Stimulated activated CD4-positive, alpha-beta T cell treated with anti-CD3 and anti-CD28 coated beads, Interleukin-12 subunit alpha, Interleukin-12 subunit beta, amount 100 ng/mL, for 4 hours (primary cell): ENCODE results near the gene RIPK1.
"Not testable (repeated sequence)": the region's sequence is repeated elsewhere in the genome, so short reads cannot be mapped to it uniquely, and the experiment has no call there.

Source experiments
- DNase-seq: peaks from one replicate; pipeline ENCODE4 v3.0.0-alpha.2; 2020

The RIPK1 gene

DNA sequence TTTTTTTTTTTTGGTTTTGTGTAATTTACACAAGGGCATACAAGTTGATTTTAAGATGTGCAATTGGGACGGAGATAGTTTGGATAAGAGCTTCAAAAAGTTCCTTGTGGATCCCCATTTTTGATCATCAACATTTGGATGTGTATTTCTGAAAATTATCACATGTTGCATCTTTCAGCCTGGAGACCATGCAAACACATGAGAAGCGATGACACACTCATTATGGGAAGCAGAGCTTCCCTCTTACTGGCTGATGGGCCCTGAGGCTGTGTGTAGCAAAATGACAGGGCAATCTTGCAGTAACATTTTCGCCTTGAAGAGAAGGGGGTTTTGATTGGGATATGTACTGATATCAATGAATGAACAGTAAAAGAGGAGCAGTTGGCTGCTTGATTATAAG lies 22.0 kb upstream of the RIPK1 start:
- DNase-seq = no peak

DNA sequence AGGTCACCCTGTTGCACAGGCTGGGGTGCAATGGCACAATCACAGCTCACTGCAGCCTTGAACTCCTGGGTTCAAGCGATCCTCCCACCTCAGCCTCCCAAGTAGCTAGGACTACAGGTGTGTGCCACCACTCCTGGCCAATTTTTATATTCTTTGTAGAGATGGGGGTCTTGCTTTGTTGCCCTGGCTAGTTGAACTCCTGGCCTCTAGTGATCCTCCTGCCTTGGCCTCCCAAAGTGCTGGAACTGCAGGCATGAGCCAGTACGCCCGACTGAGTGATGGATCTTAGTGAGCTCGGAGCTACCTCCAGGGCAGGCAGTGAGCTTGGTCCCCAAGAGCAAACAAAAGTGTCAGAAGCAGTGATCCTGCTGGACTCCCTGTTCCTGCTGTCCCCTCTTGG lies 20.3 kb upstream of the RIPK1 start:
- not testable (repeated sequence) for DNase-seq

DNA sequence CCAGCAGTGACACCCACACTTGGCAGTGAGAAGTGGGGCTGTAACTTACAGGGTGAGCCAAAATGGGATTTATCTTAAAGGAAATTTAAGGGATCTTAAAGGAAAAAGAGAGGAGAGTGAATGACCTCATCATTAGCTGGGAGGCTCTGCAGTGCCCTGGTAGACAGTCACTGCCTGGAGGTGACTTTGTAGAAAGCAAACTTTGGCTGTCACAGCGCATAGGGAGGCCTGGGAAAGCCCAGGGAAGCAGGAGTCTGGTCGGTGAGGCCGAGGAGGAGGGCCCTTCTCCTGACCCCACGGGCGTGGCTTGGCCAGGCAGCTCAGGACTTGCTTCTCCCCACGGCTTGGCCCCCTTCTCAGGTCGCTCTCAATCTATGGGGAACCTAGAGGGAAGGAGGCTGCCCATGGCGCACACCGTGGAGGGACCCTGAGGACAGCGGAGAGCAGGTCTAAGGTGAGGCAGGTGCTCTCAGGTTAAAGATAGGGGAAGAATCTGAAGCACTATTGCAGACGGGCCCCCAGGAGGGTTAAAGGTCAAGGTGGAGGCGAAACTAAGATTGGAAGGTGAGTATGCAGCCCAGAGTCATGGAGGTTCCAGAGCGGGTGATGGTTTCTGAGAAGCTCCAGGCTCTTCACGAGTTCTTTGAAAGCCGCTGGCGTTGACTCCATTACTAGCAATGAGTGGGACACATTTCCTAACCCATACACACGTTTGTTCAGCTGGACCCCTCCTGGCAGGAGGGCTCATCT lies 15.6 kb upstream of the RIPK1 start:
- no peak for DNase-seq

DNA sequence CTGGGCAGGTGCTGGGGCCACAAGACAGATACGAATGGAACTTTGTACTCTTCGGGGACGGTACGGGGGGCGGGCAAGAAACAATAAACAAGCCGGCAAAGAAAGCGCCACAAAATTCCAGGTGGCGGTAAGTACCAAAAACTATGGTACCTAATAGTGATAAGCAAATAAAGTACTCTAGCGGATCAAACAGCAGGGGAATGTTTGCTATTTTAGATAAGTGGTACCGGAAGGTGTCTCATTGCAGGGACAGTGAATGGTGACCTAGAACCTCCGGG lies 15.1 kb upstream of the RIPK1 start:
- no peak for DNase-seq

DNA sequence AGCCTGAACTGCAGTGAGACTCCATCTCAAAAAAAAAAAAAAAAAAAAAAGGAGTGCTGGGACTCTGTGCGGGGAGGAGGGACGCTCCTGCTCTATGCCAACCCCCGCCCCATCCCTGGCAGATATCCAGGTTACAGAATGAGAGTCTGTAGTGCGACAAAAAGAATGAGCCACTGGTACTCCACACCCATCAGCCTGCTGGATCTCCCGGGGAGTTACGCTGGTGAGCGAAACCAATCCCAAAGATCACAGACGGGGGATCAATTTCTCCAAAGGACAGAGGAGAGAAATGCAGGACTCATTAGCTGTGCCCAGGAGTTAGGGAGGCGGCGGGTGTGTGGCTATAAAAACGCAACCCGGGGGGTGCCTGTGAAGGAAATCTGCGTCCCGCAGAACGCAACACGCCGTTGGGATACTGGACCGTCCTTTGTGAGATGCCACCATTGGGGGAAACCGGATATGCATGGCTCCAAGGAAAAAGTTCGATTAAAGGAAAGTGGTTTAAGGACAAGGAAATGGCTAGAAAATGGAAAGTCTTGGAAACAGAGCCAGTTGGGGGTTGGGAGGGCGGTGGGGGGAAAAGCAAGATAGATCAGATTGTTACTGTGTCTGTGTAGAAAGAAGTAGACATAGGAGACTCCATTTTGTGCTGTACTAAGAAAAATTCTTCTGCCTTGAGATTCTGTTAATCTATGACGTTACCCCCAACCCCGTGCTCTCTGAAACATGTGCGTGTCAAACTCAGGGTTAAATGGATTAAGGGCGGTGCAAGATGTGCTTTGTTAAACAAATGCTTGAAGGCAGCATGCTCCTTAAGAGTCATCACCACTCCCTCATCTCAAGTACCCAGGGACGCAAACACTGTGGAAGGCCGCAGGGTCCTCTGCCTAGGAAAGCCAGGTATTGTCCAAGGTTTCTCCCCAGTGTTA lies 13.8 kb upstream of the RIPK1 start:
- DNase-seq = not testable (repeated sequence)

DNA sequence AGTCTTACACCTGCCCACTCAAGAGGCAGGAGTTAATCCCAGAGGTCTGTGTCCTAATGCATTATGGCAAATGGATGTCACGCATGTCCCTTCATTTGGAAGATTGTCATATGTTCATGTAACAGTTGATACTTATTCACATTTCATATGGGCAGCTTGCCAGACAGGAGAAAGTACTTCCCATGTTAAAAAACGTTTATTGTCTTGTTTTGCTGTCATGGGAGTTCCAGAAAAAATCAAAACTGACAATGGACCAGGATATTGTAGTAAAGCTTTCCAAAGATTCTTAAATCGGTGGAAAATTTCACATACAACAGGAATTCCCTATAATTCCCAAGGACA lies 13.2 kb upstream of the RIPK1 start:
- DNase-seq = not testable (repeated sequence)

DNA sequence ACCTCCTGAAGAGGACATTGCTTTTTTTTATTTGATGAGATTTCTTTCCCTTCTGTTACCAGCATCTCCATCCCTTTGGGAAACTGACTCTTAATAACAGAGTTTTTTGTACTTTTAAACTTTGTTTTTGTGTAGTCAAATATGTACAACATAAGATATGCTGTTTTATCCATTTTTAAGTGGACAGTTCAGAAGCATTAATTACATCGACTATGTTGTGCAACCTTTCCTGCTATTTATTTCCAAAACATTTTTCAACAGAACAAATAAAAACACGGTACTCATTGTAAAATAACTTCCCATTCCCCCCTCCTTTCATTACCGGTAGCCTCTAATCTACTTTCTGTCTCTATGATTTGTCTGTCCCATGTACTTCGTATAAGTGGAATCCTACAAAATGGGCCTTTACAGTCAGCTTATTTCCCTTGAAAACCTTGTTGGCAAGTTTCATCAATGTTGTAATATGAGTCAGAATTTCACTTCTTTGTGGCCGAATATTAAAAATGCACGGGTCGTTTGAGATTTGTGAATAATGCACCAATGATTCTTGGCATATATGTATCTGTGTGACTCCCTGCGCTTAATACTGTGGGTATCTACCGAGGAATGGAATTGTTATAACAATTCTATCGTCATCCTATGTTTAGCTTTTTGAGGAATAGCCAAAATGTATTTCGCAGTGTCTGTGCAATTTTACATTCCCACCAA lies 11.1 kb upstream of the RIPK1 start:
- DNase-seq = no peak

- DNase-seq = no peak
These were observed 9.3 kb upstream of the RIPK1 start for GRCh38 chr6:3058957-3059356.

GRCh38 chr6:3060092-3060491 lies 8.2 kb upstream of the RIPK1 start:
- DNase-seq = not testable (repeated sequence)

DNA sequence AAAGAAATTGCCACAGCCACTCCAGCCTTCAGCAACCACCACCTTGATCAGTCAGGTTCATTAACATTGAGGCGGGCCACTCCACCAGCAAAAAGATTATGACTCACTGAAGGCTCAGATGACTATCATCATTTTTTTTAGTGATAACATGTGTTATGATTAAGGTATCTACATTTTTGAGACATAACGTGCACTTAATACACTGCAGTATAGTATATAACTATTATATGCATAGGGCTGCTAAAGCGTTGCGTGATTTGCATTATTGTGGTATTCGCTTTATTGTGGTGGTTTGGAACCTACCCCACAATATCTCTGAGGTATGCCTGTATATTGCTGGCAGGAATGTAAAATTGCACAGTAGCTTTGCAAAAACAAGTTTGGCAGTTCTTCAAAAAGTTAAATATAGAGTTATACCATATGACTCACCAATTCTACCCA lies 6.8 kb upstream of the RIPK1 start:
- DNase-seq = no peak

DNA sequence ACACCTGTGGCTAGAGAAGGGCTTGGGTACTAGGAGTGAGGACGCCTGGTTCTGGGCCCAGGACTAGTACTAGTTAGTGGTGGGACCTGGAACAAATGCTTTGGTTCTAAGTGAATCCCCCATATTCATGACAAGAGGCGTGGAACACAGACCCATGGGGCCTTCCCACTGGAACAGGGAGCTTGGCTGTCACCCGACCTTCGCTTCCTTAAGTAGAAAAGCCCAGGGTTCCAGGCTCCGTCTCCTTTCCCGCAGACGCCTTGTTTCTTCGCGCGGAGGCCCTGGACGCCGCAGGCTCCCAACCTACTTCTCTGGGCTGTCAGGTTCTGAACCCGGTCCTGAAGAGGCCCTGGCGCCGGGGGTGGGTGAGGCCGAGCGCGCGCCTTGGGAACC lies 5.0 kb upstream of the RIPK1 start:
- DNase-seq = not testable (repeated sequence)

DNA sequence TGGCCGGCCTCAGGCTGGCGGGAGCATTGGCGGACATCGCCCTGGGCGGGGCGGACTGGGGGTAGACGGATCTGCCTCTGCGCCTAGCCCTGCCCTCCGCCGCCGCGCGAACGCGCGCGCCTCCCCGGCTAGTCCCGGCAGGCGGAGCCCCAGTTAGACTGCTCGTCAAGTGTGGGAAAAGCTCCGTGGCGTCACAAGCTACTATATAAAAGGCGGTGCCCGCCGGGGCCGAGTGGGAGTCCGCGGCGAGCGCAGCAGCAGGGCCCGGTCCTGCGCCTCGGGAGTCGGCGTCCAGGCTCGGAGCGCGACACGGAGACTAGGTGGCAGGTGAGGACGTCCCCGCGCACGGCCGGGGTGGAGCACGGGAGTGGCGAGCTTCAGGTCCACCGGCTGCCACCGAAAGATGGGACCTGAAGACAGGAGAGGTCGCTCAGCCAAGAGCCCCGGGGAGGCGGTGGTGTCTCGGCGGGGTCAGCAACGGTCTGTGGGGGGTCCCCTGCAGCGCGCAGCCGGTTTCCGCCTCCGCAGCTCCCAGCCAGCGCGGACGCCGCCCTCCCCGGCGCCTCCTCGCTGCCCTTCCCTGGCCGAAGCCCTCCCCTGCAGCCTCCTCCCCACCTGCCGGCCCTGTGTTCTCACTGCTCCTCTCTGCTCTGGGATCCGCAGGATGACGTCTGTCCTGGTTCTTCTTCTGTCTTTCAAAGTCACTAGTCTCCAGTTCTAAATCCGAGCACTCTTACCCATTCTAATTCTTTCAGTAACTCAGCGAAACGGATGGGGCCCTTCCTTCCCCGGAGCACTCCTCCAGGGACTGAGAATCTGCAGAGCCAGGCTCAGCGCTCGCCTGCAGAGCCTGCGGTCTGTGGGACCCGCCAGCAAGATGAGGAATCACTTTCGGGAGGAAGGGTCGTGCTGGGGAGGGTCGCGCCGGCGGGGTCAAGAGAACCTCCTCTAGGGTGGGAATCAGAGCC lies 4.3 kb upstream of the RIPK1 start:
- peak; percentile 85 for DNase-seq

DNA sequence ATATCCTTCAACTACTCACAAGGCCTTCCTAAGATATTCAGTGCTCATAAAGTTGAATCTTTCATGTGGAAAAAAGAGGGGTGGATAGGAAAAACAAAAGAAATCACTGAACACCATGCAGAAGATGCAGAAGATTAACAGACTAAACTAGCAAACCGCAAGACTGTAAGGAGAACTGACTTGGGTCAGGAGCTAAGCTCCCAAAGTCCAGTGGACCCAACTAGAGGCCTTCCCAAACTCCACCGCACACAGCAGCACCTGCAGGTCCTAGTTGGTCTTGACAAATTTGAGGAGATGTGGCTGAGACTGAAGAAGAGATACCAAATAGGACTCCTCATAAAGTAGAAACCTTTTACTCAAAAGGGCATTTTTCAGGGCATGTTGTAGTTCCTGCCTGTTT lies 3.3 kb downstream of the RIPK1 start:
- no peak for DNase-seq

DNA sequence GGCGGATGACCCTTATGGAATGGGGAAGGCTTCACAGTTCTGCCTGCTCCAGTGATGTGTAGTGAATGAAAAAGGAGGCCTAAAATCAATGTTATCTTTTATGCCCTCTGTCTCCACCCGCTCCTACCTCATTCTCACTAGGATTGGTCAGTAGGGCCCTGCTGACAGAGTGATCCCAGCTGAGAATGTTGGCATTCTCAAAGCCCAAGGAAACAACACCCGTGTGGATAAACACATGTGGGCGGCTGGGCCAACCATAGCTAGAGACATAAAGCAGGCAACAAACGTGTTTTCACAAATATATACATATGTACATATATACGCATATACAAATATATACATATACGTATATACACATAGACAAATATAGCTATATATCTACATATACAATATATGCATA lies 4.5 kb downstream of the RIPK1 start:
- DNase-seq = no peak

DNA sequence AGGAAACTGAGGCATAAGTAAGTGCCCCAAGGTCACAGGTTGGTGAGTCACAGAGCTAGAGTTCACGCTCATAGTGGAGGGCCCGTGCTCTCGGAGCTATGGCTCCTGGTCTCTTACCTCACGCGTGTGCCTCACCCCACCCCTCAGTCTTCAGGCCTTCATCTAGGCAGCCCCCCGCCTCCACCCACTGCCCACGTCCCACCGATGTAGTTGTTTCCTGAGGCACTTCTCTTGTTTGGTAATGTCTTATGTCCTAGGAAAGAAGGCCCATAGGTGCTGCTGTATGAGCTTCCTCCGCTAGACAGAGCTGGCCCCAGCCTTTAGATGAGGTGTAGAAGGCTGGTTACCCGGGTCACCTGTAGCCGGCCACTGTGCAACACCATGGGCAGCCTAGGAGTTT lies 5.1 kb downstream of the RIPK1 start:
- no peak for DNase-seq

GRCh38 chr6:3075772-3076113 lies 7.4 kb downstream of the RIPK1 start:
- no peak for DNase-seq

- DNase-seq = no peak
These were observed 8.0 kb downstream of the RIPK1 start for GRCh38 chr6:3076320-3076719.

DNA sequence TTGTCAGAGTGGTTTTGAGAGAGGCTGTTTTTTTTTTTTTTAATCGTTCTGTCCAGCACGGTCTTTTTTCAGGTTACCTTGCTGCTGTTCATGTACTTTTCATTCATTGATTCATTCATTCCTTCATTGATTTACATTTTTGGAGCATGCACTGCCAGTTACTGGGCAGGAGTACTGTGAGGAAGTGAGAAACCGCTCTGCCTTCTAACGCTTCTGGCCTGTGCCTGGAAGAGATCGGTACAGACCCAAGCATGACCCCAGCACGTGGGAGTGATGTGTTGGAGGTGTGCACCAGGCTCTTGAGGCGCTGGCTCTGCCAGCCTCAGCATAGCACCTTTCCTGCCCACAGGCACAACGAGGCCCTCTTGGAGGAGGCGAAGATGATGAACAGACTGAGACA lies 9.1 kb downstream of the RIPK1 start:
- DNase-seq = no peak

- not testable (repeated sequence) for DNase-seq
These were observed 10.7 kb downstream of the RIPK1 start for GRCh38 chr6:3078952-3079351.

DNA sequence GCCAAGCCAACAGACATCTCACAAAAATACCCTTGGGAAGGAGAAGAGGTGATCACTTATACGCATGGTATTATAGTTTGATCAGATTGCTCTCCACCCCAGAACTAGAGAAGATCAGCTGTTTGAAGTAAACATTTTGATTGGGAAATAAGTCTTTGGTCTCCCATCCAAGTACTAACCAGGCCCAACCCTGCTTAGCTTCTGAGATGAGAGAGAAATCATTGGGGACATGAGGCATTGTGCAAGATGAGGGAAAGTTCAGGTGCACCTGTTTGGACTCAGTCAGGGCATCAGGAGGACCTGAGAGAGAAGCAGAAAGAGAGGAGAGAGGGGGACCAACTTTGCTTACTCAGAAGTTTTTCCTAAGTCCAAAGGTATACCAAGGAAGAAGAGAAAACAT lies 11.4 kb downstream of the RIPK1 start:
- no peak for DNase-seq

DNA sequence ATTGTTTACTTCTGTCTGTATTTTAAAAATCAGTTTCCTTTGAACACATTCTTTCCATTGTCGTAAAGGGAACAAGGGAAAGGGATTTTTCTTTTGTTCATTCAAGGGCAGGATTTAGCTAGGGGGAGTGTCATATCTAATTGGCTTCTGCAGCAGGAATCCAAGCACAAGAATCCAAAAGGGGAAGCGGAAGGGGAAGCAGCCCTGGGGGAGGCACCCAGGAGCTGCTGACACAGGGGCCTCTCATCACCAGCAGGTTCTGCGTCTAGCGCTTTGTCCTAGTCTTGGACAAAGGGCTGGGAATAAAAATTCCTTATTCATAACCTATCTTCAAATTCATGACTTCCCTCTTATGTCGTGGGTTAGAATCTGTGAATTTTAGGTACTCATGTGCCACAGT lies 13.7 kb downstream of the RIPK1 start:
- DNase-seq = no peak

GRCh38 chr6:3085074-3085473 lies 16.8 kb downstream of the RIPK1 start:
- no peak for DNase-seq
